Uterus (tissue), 2 donors: ENCODE data around the gene IDNK.

Experiments used
- CTCF ChIP-seq, 4 experiments: fragments of 200-600 bp in 2 of 4; fragments of 450-650 bp in 2 of 4; sonication (generic) in 2 of 4; IDR thresholded peaks; one replicate each; pipeline ENCODE4 v1.5.1; 2016 to 2019; ENCODE audit warnings: antibody characterized with exemption in 4 of 4, mild to moderate bottlenecking in 2 of 4, moderate library complexity in 1 of 4
- POLR2A ChIP-seq, 2 donors: fragments of 450-650 bp; IDR thresholded peaks; one replicate each; pipeline ENCODE4 v1.6.1; 2016; ENCODE audit warnings: antibody characterized with exemption in 2 of 2, mild to moderate bottlenecking in 1 of 2, moderate library complexity in 1 of 2

- TF ChIP-seq CTCF (IDR thresholded peaks at IDR 0.05) (no peak), POLR2A (IDR thresholded peaks at IDR 0.05) (no peak)
Observed at GRCh38 chr9:83649515-83649914, 26.6 kb downstream of the IDNK start.
